CD4-positive, alpha-beta T cell treated with Interleukin-1 beta for 1 hour (primary cell): Measurements from ENCODE around the gene HIVEP2.

Source experiments
- DNase-seq, 2 donors: peaks; one replicate each; pipeline ENCODE4 v3.0.0-alpha.2; 2020 to 2022

Gene HIVEP2

DNA sequence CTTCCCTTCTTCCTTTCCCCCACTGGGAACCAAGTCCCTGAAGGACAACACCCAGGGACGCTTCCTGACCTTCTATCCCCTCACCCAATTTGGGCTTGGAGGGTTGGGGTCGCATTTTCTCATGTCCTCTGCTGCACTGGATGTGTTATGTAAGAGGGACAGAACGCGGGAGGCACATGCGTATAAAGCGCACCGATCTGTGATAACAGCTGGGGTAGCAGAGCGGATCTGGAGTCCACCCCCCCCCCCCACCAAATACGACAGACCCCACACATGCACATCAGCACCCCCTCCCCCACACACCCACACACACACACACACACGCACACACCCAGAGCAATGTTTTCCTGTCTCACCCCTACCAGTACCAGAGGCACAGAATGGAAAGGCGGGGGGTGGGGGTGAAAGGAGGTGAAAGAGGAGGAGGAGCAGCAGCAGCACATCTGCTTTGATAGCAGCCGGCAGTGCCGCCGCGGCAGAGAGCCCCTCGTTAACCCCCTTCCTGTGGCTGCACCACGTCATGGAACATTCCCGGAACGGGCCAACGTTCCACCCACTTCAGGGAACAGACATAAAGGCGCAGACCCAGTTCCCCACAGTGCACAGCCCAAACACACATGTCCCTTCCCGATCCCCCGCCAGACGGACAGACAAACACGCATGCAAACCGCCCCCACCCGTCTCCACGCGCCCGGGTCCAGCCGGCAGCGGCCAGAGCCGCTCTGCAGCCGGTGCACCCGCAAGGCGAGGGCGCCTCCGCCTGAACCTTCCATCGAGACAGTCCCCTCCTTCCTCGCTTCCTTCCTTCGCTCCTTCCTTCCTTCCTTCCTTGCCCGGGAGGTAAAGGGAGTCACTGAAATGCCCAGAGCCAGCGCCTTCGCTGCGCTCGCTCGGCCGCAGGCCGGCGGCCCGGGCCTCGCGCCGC, 590 bp downstream of the HIVEP2 start:
- peak; percentile 94 for DNase-seq

DNA sequence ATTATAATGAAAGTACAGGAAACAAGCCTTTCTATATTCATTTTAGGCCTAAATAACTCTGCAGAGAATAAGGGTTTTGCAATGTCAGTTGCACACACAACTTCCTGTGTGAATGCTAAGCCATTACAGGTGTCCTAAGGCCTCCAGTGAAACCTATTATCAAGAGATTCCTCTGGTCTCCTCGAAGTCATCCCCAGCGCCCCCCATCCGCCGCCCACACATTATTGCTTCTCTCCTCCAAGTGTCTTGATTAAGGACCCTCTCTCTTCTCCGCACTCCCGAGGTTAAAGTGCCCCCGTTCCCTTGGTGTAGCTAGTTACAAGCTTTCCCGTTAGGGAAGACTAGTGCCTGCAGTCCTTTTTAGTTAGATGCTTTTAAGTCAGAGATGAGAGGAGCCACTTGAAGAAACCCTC, 1.3 kb downstream of the HIVEP2 start:
- DNase-seq, result peak; percentile 25 to 65

DNA sequence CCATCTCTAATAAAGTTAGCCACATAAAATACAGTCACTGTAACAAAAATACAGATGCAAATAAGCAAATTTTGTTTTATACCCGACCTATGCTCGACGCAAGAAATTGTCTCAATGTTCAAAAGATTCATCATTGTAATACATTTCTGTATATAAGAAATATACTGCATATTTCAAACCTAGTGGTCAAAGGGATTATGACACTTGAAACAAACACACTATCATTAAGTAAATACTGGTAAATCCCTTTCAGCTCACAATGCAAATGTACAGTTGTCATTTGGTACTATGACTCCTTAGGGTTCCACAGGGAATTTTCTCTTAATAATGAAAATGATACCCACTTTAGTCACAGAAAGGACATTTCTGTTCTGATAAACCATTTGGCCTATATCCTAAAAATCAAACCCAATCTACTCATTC, 2.2 kb downstream of the HIVEP2 start:
- peak in 1 of 2 donors; percentile 78 for DNase-seq

DNA sequence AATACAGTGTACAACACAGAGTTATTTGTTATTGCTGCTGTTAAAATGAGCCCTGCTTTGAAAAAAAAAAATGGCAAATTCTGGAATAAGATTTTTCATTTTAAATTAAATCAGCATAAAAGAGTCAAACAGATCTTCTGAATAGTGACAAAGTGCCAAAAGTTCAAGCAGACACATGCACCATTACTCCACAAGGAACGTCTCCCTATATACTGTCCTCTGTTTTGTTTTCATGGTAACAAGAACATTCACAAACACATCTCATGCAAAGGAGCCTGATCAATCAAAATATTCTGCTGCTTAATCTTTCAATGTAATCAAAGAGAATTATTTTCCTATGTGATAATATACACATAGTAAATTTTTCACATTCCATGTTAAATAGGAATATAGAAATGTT, 2.7 kb downstream of the HIVEP2 start:
- peak in 1 of 2 donors; percentile 57 for DNase-seq

DNA sequence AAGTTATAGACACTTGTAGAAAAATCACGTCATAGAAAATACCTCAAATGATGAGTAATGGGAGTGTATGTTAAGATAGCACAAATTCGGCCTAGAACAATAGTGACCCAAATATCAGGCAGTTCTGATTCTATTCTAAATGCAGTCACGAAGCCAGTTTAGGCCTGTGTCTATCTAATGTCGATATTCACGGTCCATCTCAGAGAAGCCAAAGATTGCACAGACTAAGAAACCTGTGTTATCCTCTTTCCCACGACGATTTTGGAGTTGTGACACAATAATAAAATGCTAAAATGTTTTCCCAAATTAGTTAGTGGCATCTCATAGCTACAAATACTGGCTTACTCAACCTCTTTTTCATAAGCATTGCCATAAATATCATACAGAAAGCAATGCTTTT, 4.0 kb downstream of the HIVEP2 start:
- peak in 1 of 2 donors; percentile 32 for DNase-seq

DNA sequence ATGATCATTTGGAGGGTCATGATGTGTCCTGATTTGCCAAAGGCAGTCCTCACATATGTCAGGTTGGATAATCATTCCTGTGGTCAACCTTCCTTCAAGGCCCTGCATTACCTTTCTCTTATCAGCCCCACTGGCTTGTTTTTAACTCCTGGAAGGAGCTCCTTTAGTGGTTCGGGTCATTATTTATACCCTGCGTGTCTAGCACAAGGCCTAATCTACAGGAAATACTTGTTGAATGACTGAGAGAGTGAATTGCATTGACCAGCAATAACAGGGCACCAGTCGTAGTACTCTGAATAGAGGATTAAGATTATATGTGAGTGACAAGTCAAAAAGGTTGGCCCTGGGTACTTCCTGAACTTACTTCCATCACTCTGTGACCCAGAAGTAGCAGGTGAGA, 4.5 kb downstream of the HIVEP2 start:
- peak in 1 of 2 donors; percentile 32 for DNase-seq

DNA sequence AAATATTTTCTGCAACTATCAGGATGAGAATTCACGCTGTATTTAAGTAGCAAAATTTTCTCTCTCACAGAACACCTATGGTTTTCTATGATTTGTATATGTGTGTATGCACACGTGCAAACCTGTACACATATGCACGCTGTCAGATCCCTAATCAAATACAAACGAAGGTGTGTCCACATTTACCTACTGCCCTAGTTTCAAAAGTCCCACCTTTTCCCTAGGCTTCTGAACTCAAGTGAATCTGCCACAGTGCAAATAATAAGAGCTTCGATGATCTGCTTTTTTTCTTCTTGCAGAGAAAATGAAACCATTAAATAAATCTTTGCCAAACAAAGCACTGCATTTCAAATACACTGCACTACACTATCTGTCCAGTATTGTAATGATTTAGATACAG, 6.5 kb downstream of the HIVEP2 start:
- no peak for DNase-seq

DNA sequence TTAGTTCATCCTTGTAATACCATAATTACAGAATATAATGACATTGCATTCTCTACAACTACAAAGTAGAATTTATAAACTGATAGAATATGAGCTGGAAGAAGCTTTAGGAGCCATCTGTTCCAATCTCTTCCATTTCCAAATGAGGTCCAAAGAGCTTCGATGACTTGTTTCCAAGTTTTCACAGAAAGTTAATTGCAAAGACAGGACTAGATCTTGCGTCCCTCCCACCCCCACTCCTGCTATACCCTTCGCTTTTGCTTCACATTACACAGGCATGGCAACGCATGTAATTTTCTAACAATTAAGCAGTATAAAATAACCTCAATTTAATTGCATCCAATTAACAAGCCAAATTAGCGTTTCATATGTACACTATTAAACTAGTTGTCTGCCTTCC, 7.0 kb downstream of the HIVEP2 start:
- DNase-seq, result no peak

DNA sequence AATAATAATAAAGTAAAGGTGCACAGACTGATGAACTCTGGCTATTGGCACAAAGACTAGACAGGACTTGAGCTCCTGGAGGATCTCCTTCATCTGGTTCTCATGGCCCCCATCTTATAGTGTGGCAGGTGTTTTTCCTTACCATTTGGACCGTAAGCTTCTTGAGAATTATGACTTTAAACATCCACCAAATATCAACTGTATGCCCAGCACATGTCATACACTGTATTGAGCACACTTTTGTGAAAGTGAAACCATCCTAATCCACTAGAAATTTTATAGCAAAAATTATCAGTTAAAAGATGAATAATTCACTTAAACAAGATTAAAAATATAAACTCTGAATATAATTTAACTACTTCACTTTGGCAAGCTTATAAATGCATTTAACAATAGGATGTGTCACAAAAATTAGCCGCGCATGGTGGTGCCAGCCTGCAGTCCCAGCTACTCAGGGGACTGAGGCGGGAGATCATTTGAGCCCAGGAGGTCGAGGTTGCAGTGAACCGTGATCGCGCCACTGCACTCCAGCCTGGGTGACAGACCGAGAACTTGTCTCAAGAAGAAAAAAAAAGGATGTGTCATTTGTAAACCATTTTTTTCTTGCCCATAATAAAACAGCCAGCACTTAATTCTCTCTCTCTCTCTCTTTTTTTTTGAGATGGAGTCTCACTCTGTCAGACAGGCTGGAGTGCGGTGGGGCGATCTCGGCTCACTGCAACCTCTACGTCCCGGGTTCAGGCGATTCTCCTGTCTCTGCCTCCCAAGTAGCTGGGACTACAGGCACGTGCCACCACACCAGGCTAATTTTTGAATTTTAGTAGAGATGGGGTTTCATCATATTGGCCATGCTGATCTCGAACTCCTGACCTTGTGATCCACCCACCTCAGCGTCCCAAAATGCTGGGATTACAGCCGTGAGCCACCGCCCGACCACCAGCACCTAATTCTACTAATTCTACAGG, 9.1 kb downstream of the HIVEP2 start:
- DNase-seq, result peak; percentile 46 to 57

DNA sequence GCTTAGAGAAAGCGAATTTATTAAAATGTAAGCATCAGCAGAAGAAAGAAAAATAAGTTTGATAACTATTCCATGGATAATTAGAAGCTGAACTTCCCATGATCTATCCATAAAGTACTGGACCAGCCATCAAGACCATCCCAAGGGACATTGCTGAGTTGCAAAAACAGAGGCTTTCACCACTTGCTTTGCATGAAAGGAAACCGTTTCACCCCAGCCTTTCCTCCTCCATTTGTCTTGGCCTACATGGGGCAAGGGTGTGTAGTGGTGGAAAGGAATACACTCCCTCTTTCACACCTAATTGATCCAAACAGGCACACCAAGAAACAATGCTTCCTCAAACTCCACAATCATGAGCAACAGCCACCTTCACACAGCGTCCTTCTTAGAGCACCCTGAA, 10.4 kb downstream of the HIVEP2 start:
- no peak for DNase-seq

DNA sequence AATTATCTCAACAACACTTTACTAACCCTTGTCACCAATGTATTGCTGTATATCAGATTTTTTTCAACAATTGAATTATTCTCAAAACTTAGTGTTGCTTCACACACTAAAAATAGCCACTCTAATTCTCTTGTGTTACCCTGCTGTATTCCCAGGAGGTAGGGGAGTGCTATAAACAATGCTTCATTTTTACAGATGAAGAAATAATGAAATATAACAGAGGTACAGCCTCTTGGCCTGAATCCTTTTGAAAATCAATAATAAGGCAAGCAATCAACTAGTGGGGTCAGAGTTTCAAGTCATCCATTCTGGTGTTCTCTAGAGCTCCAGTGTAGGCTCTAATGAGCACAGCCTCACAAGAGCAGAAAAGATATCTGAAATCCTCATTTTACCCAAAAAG, 10.9 kb downstream of the HIVEP2 start:
- no peak for DNase-seq

DNA sequence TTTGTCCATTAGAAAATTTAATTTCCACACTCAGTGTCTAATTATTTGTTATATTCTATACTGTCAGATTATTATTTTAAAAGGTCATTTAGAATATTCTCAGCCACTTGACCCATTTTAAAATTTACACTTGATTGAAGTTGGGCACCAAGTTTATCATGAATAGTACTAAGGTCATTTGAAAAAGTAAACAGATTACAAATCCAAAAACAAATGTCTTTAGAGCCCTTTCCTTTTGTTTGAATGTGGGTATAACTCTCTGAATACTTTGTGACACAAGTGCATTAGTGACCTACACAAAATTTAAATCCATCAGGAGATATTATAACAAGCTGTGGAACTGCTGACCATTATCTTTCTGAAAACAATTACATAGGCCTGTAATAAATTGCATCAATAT, 11.3 kb downstream of the HIVEP2 start:
- no peak for DNase-seq

DNA sequence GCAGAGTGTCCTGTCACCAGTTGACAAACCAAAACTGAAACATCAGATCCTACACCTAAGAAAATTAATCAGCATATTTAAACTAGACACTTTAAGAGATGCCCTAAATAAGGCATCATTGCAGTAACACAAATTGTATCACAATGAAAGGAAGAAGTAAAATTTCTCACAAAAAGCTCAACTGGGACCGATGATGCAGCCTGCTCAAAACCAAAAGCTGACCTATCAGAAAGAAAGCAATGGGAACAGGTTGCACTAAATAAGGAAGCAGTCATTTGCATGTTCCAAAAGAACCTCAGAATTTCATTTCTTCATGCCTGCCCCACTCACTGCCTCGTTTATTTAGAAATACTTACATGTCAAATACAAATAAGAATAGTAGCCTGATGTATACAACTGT, 12.1 kb downstream of the HIVEP2 start:
- DNase-seq, result peak in 1 of 2 donors; percentile 48

DNA sequence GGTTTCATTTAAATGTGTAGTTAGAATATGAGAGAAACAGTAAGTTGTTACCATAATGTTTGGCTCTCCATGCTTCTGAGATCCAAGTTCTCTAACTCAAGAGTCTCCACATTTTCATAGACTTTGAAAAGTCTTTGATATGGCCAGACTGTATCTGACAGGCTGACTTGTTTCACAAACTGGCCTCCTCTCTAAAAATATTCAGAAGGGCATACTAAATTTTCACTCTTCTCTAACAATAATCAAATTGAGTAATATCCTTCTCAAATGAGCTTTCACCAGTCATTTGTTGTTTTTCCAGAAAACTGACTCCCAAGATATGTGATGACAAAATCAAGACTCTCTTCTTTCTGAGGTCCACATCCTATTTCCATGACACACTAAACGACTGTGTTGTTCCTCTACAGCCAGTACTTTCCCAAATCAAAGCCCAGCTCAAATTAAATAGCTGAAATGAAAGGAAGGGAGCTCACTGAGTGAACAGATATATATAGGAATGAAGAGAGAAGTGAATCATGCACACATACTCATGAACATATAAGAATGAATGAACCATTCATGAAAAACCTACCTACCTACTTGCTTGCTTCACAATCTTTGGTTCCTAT, 15.1 kb downstream of the HIVEP2 start:
- no peak for DNase-seq

DNA sequence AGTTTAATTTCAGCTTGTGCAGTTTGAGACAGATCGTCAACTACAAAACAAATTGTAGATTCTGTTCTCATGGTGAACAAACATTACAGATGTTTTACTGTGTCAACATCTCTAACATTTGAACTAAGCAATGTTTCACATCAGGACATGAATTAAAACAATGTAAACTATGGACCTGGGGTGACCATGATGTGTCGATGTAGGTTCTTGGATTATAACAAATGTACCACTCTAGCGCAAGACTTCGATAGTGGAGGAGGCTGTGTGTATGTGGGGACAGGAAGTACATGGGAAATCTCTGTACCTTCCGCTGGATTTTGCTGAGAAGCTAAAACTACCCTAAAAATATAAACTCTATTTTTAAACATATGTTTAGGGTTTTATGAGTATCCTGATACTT, 17.1 kb downstream of the HIVEP2 start:
- DNase-seq, result peak; percentile 26 to 74

DNA sequence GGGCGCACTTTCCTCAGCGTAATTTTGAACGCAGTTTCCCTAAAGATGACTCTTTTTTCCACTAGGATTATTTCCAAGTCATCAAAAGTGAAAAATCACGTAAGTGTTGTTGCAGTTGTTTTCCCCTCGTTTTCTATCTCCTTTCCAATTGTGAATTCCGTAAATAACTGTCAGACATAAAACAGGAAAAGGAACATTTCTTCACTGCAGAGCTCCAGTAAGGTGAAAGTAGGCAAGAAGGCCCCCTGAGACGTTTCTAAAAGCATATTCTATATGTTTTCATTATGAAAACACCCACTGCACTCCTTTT, 17.8 kb downstream of the HIVEP2 start:
- DNase-seq, result peak in 1 of 2 donors; percentile 36

DNA sequence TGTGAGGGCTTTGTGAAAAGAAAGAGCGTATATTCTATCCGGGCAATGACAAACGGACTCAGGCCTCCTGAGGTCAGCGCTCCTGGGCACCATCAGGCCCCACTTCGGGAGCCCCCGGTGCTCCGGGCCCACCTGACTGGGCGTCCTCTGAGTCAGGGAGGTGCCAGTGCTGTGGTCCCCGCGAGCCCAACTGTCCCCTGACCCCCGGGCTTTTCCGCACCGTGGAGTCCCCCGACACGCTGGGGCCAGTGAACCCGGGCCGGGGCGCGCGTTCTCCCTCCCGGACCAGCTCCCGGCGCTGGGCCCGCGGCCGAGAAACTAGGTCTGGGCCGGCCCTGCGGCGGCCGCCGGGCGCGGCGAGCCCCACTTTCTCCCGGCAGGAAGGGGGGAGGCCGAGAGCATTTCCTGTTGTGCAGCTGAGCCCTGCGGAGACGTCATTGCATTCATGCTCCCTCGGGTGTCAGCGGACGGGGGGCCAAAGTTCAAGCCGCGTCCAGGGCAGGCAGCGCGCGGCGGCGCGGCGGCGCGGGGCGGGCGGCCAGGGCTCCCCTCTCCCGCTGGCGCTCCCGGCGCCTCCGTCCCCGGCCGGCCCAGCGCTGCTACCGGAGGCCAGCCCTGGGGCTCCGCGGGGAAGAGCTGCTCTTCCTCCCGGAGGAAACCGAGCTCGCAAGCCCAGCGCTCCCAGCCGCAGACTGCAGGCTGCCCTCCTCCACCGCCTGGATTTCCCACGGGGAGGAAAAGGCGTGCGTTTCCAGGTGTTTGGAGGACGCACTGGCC, 18.3 kb downstream of the HIVEP2 start:
- peak; percentile 89 for DNase-seq

DNA sequence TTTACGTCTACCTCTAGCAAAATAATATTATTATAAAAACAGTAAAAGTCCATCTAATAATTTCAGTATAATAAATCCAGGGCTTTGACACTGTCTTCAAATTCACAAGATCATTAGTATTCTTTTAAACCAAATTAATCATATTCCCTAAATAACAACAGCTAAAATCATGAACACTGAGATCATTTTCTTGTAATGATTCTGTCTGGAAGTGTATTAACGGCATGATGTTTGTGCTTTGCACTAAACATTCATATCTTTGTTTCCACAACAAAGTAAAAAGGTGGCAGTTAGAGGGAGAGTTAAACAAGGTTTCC, 18.8 kb downstream of the HIVEP2 start:
- DNase-seq, result no peak

DNA sequence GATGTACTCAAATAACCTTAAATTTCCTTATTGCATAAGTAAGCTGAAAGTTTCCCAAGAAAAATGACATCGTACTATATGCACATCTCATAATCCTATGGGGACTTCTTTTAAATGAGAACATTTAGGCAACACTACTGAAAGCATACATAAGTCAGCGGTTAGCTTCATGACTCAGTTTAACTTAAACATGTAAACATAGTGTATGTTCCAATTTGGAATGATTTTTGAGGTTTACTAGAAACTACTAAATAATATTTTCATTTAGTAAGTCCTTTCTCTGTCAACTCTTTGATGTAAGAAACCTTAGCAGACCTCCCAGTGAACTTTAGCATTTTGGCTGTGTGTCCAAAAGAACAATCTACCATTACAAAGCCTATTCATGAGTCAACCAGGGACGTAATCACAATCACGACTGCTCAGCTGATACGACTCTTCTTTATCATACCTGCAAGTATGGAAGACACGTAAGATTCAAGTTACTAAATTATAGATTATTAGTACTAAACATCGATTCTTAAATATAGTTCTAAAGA, 19.3 kb downstream of the HIVEP2 start:
- no peak for DNase-seq

DNA sequence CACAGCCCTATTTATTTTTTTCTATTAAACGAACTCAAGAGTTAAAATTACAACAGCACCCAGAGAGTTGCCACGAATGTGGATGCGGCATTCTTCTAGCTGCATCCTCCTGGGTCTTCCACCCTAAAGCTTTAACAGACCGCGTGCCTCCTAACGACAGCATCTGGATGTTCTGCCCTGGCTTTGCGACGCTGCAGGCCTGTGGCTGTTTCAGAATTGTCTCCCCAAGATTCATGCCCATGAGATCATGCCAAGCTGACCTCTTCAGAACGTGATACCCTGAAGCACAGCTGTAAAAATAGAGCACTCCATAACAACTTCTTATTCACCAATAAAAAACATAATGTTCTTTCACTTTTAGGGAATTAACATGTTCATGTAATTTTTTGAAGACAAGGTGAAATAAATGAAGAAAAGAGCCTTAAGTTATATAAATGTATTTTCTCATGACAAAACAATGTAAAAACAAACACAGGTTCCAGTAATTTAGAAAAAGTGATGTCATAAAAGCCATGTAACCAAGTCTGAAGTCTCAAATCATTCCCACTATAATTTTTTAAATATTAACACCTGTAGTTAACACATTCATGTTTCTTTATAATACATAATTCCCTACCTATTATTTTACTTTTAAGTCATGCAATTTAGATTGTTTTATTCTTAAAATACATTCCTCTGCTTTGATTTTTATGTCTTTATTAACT, 26.5 kb downstream of the HIVEP2 start:
- no peak for DNase-seq

DNA sequence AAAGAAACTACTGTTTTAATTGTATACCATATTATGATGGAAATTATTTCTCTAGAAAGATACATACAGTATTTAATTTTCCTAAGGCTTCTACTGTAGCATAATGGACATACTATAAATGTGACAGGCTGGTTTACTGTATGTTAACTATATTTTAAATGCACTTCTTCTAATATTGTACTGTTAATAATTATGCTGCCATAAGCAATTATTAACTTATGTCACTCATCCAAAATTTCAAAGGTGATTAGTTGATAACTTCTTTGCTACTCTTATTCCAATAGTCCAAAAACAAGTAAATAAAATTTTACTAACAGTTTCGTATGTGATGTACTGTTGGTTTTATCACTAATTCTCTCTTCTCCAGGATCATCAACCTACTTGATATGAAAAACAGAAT, 28.1 kb downstream of the HIVEP2 start:
- no peak for DNase-seq
